ENCODE data around the gene CERS6.

The CERS6 gene

GRCh38 chr2:168541858-168542257, 85.8 kb downstream of the CERS6 start:
- no peak for TF ChIP-seq CTCF (IDR thresholded peaks at IDR 0.05; ENCODE audit: control insufficient read depth, insufficient read depth, low read depth, low read length, missing control alignments)
- no peak overlapping the region for H3K4me3 ChIP-seq (ENCODE audit: control insufficient read depth, low read depth, low read length)
- no peak for DNase-seq (ENCODE audit: low read depth)

- DNase-seq (ENCODE audit: low read depth) = no peak
- no peak for TF ChIP-seq CTCF (IDR thresholded peaks at IDR 0.05; ENCODE audit: control insufficient read depth, insufficient read depth, low read depth, low read length, missing control alignments)
- H3K4me3 ChIP-seq (ENCODE audit: control insufficient read depth, low read depth, low read length) = no peak overlapping the region
These were observed 87.0 kb downstream of the CERS6 start for GRCh38 chr2:168543037-168543436.

- DNase-seq (ENCODE audit: low read depth) = no peak
- TF ChIP-seq CTCF (IDR thresholded peaks at IDR 0.05; ENCODE audit: control insufficient read depth, insufficient read depth, low read depth, low read length, missing control alignments) = no peak
- no peak overlapping the region for H3K4me3 ChIP-seq (ENCODE audit: control insufficient read depth, low read depth, low read length)
These were observed 87.9 kb downstream of the CERS6 start for GRCh38 chr2:168543935-168544334.

GRCh38 chr2:168545439-168546082, 89.5 kb downstream of the CERS6 start:
- TF ChIP-seq CTCF (IDR thresholded peaks at IDR 0.05; ENCODE audit: control insufficient read depth, insufficient read depth, low read depth, low read length, missing control alignments) = no peak
- H3K4me3 ChIP-seq (ENCODE audit: control insufficient read depth, low read depth, low read length) = no peak overlapping the region
- peak; percentile 52 for DNase-seq (ENCODE audit: low read depth)

- no peak overlapping the region for H3K4me3 ChIP-seq (ENCODE audit: control insufficient read depth, low read depth, low read length)
- TF ChIP-seq CTCF (IDR thresholded peaks at IDR 0.05; ENCODE audit: control insufficient read depth, insufficient read depth, low read depth, low read length, missing control alignments) = no peak
- DNase-seq (ENCODE audit: low read depth) = no peak
These were observed 94.6 kb downstream of the CERS6 start for GRCh38 chr2:168550670-168551069.

GRCh38 chr2:168552450-168552856, 96.4 kb downstream of the CERS6 start:
- no peak overlapping the region for H3K4me3 ChIP-seq (ENCODE audit: control insufficient read depth, low read depth, low read length)
- no peak for DNase-seq (ENCODE audit: low read depth)
- no peak for TF ChIP-seq CTCF (IDR thresholded peaks at IDR 0.05; ENCODE audit: control insufficient read depth, insufficient read depth, low read depth, low read length, missing control alignments)
